Liver (tissue), 9 donors: ENCODE measurements around the gene ATP11A. TPM values are rescaled to one million over a fixed set of nuclear protein-coding genes. Genes with fewer than 3 reads are reported as not detected.

Experiments
- DNase-seq: peaks from one replicate; pipeline ENCODE4 v3.0.0-alpha.2; 2017; ENCODE audit warnings: low spot score
- H3K27ac ChIP-seq, 2 donors: one replicate each; pipeline ENCODE4 v1.7.0; 2013; ENCODE audit warnings: inconsistent platforms in 2 of 2, low read length in 2 of 2, control low read depth in 1 of 2, low read depth in 1 of 2, mild to moderate bottlenecking in 1 of 2
- H3K27me3 ChIP-seq, 4 donors: one replicate each; pipeline versions ENCODE4 v1.6.1 to v1.7.0; 2013; ENCODE audit warnings: low read length in 3 of 4, inconsistent platforms in 1 of 4, mild to moderate bottlenecking in 1 of 4, moderate library complexity in 1 of 4; ENCODE audit not compliant: control insufficient read depth in 4 of 4, insufficient read depth in 4 of 4
- H3K36me3 ChIP-seq, 4 donors: one replicate each; pipeline versions ENCODE4 v1.6.1 to v1.7.0; 2013; ENCODE audit warnings: low read length in 3 of 4, mild to moderate bottlenecking in 3 of 4, low read depth in 1 of 4, moderate library complexity in 1 of 4; ENCODE audit not compliant: control insufficient read depth in 4 of 4, insufficient read depth in 3 of 4
- H3K4me1 ChIP-seq, 4 donors: one replicate each; pipeline versions ENCODE4 v1.6.1 to v1.7.0; 2013; ENCODE audit warnings: low read length in 3 of 4, mild to moderate bottlenecking in 3 of 4, moderate library complexity in 1 of 4; ENCODE audit not compliant: control insufficient read depth in 4 of 4, insufficient read depth in 4 of 4
- H3K4me3 ChIP-seq, 3 donors: one replicate each; pipeline versions ENCODE4 v1.6.1 to v1.7.0; 2013; ENCODE audit warnings: low read length in 3 of 3, control low read depth in 1 of 3, low read depth in 1 of 3, mild to moderate bottlenecking in 1 of 3
- H3K9ac ChIP-seq, 2 donors: one replicate each; pipeline ENCODE4 v1.7.0; 2013; ENCODE audit warnings: low read length in 2 of 2, mild to moderate bottlenecking in 2 of 2, moderate library complexity in 2 of 2, control low read depth in 1 of 2, low read depth in 1 of 2
- H3K9me3 ChIP-seq, 4 donors: one replicate each; pipeline versions ENCODE4 v1.6.1 to v1.7.0; 2013; ENCODE audit warnings: low read length in 3 of 4; ENCODE audit not compliant: control insufficient read depth in 4 of 4
- ATF3 ChIP-seq: IDR thresholded peaks from 2 replicates; pipeline ENCODE4 v1.6.1; 2016; ENCODE audit warnings: antibody characterized with exemption
- CTCF ChIP-seq: fragments of 150-350 bp; IDR thresholded peaks from 2 replicates; pipeline ENCODE4 v1.5.1; 2017; ENCODE audit warnings: improper control_type of control experiment, low read depth, low read length; ENCODE audit not compliant: missing input control
- EGR1 ChIP-seq, 2 donors: IDR thresholded peaks; 2 replicates each; pipeline ENCODE4 v1.6.1; 2016 to 2018; ENCODE audit warnings: antibody characterized with exemption in 2 of 2, low read depth in 2 of 2
- FOXA1 ChIP-seq: IDR thresholded peaks from 2 replicates; pipeline ENCODE4 v1.6.1; 2016; ENCODE audit warnings: antibody characterized with exemption
- FOXA2 ChIP-seq: IDR thresholded peaks from 2 replicates; pipeline ENCODE4 v1.6.1; 2016; ENCODE audit warnings: antibody characterized with exemption
- GABPA ChIP-seq, 2 donors: IDR thresholded peaks in 1 of 2; conservative IDR thresholded peaks in 1 of 2; 2 replicates each; pipeline ENCODE4 v1.6.1; 2016; ENCODE audit warnings: antibody characterized with exemption in 2 of 2, mild to moderate bottlenecking in 1 of 2, moderate library complexity in 1 of 2
- HNF4A ChIP-seq, 2 donors: conservative IDR thresholded peaks; 2 replicates each; pipeline ENCODE4 v1.6.1; 2016; ENCODE audit warnings: antibody characterized with exemption in 2 of 2, mild to moderate bottlenecking in 2 of 2
- HNF4G ChIP-seq: IDR thresholded peaks from 2 replicates; pipeline ENCODE4 v1.6.1; 2016; ENCODE audit warnings: antibody characterized with exemption
- JUND ChIP-seq, 2 donors: IDR thresholded peaks; 2 replicates each; pipeline ENCODE4 v1.6.1; 2016; ENCODE audit warnings: antibody characterized with exemption in 2 of 2
- MAX ChIP-seq: IDR thresholded peaks from 2 replicates; pipeline ENCODE4 v1.6.1; 2016; ENCODE audit warnings: antibody characterized with exemption
- NR2F2 ChIP-seq: IDR thresholded peaks from 2 replicates; pipeline ENCODE4 v1.6.1; 2016; ENCODE audit warnings: antibody characterized with exemption
- RAD21 ChIP-seq, 2 donors: IDR thresholded peaks; 2 replicates each; pipeline ENCODE4 v1.6.1; 2016; ENCODE audit warnings: antibody characterized with exemption in 2 of 2, mild to moderate bottlenecking in 2 of 2
- REST ChIP-seq: IDR thresholded peaks from 2 replicates; pipeline ENCODE4 v1.6.1; 2016; ENCODE audit warnings: antibody characterized with exemption, mild to moderate bottlenecking
- RXRA ChIP-seq, 2 donors: IDR thresholded peaks; 2 replicates each; pipeline ENCODE4 v1.6.1; 2017 to 2018; ENCODE audit warnings: antibody characterized with exemption in 2 of 2, mild to moderate bottlenecking in 1 of 2
- SP1 ChIP-seq: IDR thresholded peaks from 2 replicates; pipeline ENCODE4 v1.6.1; 2018; ENCODE audit warnings: antibody characterized with exemption, mild to moderate bottlenecking
- TAF1 ChIP-seq: conservative IDR thresholded peaks from 2 replicates; pipeline ENCODE4 v1.6.1; 2016; ENCODE audit warnings: antibody characterized with exemption, mild to moderate bottlenecking
- YY1 ChIP-seq: IDR thresholded peaks from 2 replicates; pipeline ENCODE4 v1.6.1; 2016; ENCODE audit warnings: antibody characterized with exemption, mild to moderate bottlenecking
- ZBTB33 ChIP-seq: IDR thresholded peaks from 2 replicates; pipeline ENCODE4 v1.6.1; 2016; ENCODE audit warnings: antibody characterized with exemption
- WGBS: extraction: QIAGEN DNeasy Blood & Tissue Kit; methylation state at CpG from one replicate; pipeline ENCODE4 v1.1.7; 2013; 5-methylcytosine and 5-hydroxymethylcytosine counted together
- polyA plus RNA-seq, 2 donors: library from polyadenylated mRNA; stranded (reverse) in 1 of 2; unstranded in 1 of 2; fragments of 200-250 nt in 1 of 2; fragments of >200 nt in 1 of 2; fragmentation: Nextera tagmentation in 1 of 2; extraction: Ambion mirVana in 1 of 2; gene quantifications; one replicate each; pipeline versions ENCODE4 v1.2.1 to v1.2.3, GENCODE V29; 2013 to 2015
- total RNA-seq, 2 donors: library from RNA; depleted of rRNA; stranded (reverse); fragments of >200 nt; gene quantifications; one replicate each; pipeline ENCODE4 v1.2.3, GENCODE V29; 2014
- donor health status: healthy.
- donor health status: healthy.
- donor health status: healthy.
- donor health status: healthy.
- donor health status: healthy.

The ATP11A gene
- total and polyA plus RNA-seq, 4 donors: 8.7 to 27.9 (median 13.8) TPM

GRCh38 chr13:112792511-112792910 is 102.7 kb downstream of the ATP11A start:
- TF ChIP-seq ZBTB33 (no peak), REST (no peak), FOXA2 (no peak), CTCF (no peak), MAX (no peak), GABPA (IDR thresholded peaks at IDR 0.05 in 1 of 2, conservative IDR thresholded peaks at IDR 0.05 in 1 of 2) (no peak), NR2F2 (no peak), ATF3 (no peak), RXRA (IDR thresholded peaks at IDR 0.05) (no peak), EGR1 (IDR thresholded peaks at IDR 0.05; ENCODE audit: low read depth in 2 of 2) (no peak), HNF4A (conservative IDR thresholded peaks at IDR 0.05) (no peak), RAD21 (IDR thresholded peaks at IDR 0.05) (no peak), TAF1 (no peak), YY1 (no peak), FOXA1 (no peak), SP1 (no peak), JUND (IDR thresholded peaks at IDR 0.05) (no peak), HNF4G (no peak)
- no peak overlapping the region for H3K4me3 ChIP-seq
- DNase-seq: no peak

More at GRCh38 chr13:112792511-112792910, 102.7 kb downstream of the ATP11A start:
- Histone ChIP-seq H3K27ac (no peak overlapping the region), H3K27me3 (no peaks in the 10 kb centered on the region), H3K4me1 (peaks cover 0 to 5% (median 1%) of the 10 kb centered on the region in 4 donors), H3K9ac (no peak overlapping the region), H3K36me3 (peaks cover 0 to 2% (median 0%) of the 10 kb centered on the region in 4 donors), H3K9me3 (no peaks in the 10 kb centered on the region)
- 75% methylated on average over 6 of the region's 6 CpGs for WGBS
